Measurements from ENCODE around the gene SETD6.

- TF ChIP-seq CTCF (IDR thresholded peaks at IDR 0.05) (peak; percentile 96), EZH2 (IDR thresholded peaks at IDR 0.05) (no peak), EZH2phosphoT487 (IDR thresholded peaks at IDR 0.05) (no peak)
Measured at GRCh38 chr16:58487566-58488351, 27.6 kb upstream of the SETD6 start.
